GM21360 (cell line): Measurements from ENCODE around the gene ZFR2.
"Not testable (repeated sequence)": the region's sequence is repeated elsewhere in the genome, so short reads cannot be mapped to it uniquely, and the experiment has no call there.

Experiments
- ATAC-seq: cut with Tn5 transposase; IDR thresholded peaks from one replicate; pipeline ENCODE4 v1.9.1; 2021; ENCODE audit warnings: mild to moderate bottlenecking, moderate library complexity; ENCODE audit not compliant: unreplicated experiment

Gene ZFR2

GRCh38 chr19:3758297-3758696 is 110.5 kb downstream of the ZFR2 start:
- ATAC-seq: not testable (repeated sequence)

- ATAC-seq: not testable (repeated sequence)
These were observed 111.1 kb downstream of the ZFR2 start for GRCh38 chr19:3757705-3758104.
